PC-9 (cell line): ENCODE results near the gene ALKBH3. TPM values are rescaled to one million over a fixed set of nuclear protein-coding genes. Genes with fewer than 3 reads are reported as not detected.

Source experiments
- BruUV-seq: library from RNA; stranded (reverse); fragments of 400-500 nt; replicated peaks from 2 replicates; lab custom pipeline; 2021; lab: Mats Ljungman, UMichigan
- CTCF ChIA-PET: fragments of 300-600 bp; sonication (Branson Sonifier 250); formaldehyde crosslinking; loops from one replicate; lab custom pipeline; 2022; ENCODE audit warnings: antibody characterized with exemption; lab: Charles Lee
- POLR2A ChIA-PET: fragments of 300-600 bp; sonication (Branson Sonifier 250); formaldehyde crosslinking; loops from one replicate; lab custom pipeline; 2022; ENCODE audit warnings: antibody characterized with exemption; ENCODE audit not compliant: unreplicated experiment; lab: Charles Lee
- DNase-seq, 2 experiments: peaks; one replicate each; pipeline versions ENCODE4 v3.0.0 to v3.0.0-alpha.2; 2015 to 2022; ENCODE audit warnings: mixed read lengths in 1 of 2
- H2AFZ ChIP-seq: fragments of 200-600 bp; sonication (generic); 2 replicates; pipeline ENCODE4 v1.8.1; 2017; ENCODE audit warnings: antibody characterized with exemption
- H3F3A ChIP-seq: fragments of 200-600 bp; sonication (generic); 2 replicates; pipeline ENCODE4 v1.8.1; 2017; ENCODE audit warnings: antibody characterized with exemption, mild to moderate bottlenecking, low read depth; ENCODE audit not compliant: insufficient read depth
- H3K27ac ChIP-seq: fragments of 200-600 bp; sonication (generic); 2 replicates; pipeline ENCODE4 v1.6.1; 2016; ENCODE audit warnings: mixed run types
- H3K27me3 ChIP-seq: fragments of 200-600 bp; sonication (generic); 2 replicates; pipeline ENCODE4 v1.6.1; 2016; ENCODE audit warnings: low read depth, mixed run types; ENCODE audit not compliant: insufficient read depth
- H3K36me3 ChIP-seq: fragments of 200-600 bp; sonication (generic); 2 replicates; pipeline ENCODE4 v1.6.1; 2016; ENCODE audit warnings: low read depth, mixed run types
- H3K4me1 ChIP-seq: fragments of 200-600 bp; sonication (generic); replicated peaks from 2 replicates; pipeline ENCODE4 v1.6.1; 2016; ENCODE audit warnings: mixed run types; ENCODE audit not compliant: insufficient read depth
- H3K4me2 ChIP-seq: fragments of 200-600 bp; sonication (generic); 2 replicates; pipeline ENCODE4 v1.6.1; 2017; ENCODE audit warnings: mixed run types
- H3K4me3 ChIP-seq: fragments of 200-600 bp; sonication (generic); 2 replicates; pipeline ENCODE4 v1.6.1; 2016; ENCODE audit warnings: mixed run types
- H3K79me2 ChIP-seq: fragments of 200-600 bp; sonication (generic); 2 replicates; pipeline ENCODE4 v1.6.1; 2017; ENCODE audit warnings: low read depth, mixed run types
- H3K9me2 ChIP-seq: fragments of 200-600 bp; sonication (generic); 2 replicates; pipeline ENCODE4 v1.8.1; 2017; ENCODE audit warnings: mild to moderate bottlenecking; ENCODE audit not compliant: insufficient read depth
- H3K9me3 ChIP-seq: fragments of 200-600 bp; sonication (generic); 2 replicates; pipeline ENCODE4 v1.8.1; 2016; ENCODE audit warnings: low read depth; ENCODE audit not compliant: insufficient read depth
- H4K20me1 ChIP-seq: fragments of 200-600 bp; sonication (generic); 2 replicates; pipeline ENCODE4 v1.8.1; 2017; ENCODE audit not compliant: insufficient read depth
- EZH2 ChIP-seq: fragments of 200-600 bp; sonication (generic); IDR thresholded peaks from 2 replicates; pipeline ENCODE4 v1.8.0; 2017; ENCODE audit warnings: antibody characterized with exemption, low read depth
- intact Hi-C: fragments of 100-400 bp; cut with micrococcal nuclease; formaldehyde crosslinking; loops from one replicate; pipeline ENCODE4 v1.10.0; 2022; ENCODE audit not compliant: unreplicated experiment
- total RNA-seq: library from RNA; stranded (reverse); gene quantifications from 2 replicates; pipeline ENCODE4 v1.2.3, GENCODE V29; 2021
- TF ChIP-seq, protein P1 (sequence below): fragments of 200-600 bp; sonication (generic); conservative IDR thresholded peaks from 2 replicates; pipeline ENCODE4 v1.6.1; 2017; ENCODE audit warnings: mixed run types, antibody characterized with exemption, mild to moderate bottlenecking, moderate library complexity

Gene ALKBH3
- total RNA-seq, 1 experiment from 2014 or later, result 47.3 TPM

DNA sequence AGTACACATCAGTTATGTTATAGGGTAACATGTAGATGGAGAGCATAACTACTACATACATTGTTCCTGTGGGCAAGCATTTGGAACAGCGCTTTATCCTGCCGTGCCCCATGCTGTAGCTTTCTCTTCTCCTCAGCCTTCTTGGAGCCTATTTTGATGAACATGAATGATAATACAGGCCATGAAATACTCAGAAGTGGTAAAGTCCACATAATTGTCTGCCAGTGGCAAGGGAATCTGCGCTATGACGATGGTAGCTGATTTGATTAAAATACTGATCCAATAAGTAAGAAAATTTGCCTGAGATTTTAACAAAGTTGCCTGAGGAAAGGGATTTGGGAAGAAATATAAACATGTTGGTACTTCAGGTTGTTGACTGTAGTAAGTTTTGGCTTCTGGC is 23.3 kb downstream of the ALKBH3 start:
- H3F3A ChIP-seq, result no peaks in the 10 kb centered on the region
- H3K4me3 ChIP-seq, result no peak overlapping the region
- no peaks in the 10 kb centered on the region for H3K9me2 ChIP-seq
- H3K4me1 ChIP-seq, result no peaks in the 10 kb centered on the region
- H3K27ac ChIP-seq, result no peak overlapping the region
- no TSS peak for BruUV-seq
- 0 out of 2 replicates have a peak, but pooled peaks cover 5% of the 10 kb centered on the region for H4K20me1 ChIP-seq
- H3K79me2 ChIP-seq, result no peaks in the 10 kb centered on the region
- no peak for DNase-seq
- TF ChIP-seq EZH2, result no peak
- TF ChIP-seq, protein P1, sequence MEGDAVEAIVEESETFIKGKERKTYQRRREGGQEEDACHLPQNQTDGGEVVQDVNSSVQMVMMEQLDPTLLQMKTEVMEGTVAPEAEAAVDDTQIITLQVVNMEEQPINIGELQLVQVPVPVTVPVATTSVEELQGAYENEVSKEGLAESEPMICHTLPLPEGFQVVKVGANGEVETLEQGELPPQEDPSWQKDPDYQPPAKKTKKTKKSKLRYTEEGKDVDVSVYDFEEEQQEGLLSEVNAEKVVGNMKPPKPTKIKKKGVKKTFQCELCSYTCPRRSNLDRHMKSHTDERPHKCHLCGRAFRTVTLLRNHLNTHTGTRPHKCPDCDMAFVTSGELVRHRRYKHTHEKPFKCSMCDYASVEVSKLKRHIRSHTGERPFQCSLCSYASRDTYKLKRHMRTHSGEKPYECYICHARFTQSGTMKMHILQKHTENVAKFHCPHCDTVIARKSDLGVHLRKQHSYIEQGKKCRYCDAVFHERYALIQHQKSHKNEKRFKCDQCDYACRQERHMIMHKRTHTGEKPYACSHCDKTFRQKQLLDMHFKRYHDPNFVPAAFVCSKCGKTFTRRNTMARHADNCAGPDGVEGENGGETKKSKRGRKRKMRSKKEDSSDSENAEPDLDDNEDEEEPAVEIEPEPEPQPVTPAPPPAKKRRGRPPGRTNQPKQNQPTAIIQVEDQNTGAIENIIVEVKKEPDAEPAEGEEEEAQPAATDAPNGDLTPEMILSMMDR, result no peak
- H3K36me3 ChIP-seq, result 0 out of 2 replicates have a peak, but pooled peaks cover 4% of the 10 kb centered on the region
- H3K4me2 ChIP-seq, result no peak overlapping the region
- CTCF ChIA-PET, result no interaction called here
- no peaks in the 10 kb centered on the region for H3K9me3 ChIP-seq
- no peaks in the 10 kb centered on the region for H3K27me3 ChIP-seq
- no peak overlapping the region for H2AFZ ChIP-seq
- intact Hi-C loops, result loop anchor here (10.0 kb wide), 1 partner anchor 631 kb away; no protein-coding TSS in a partner anchor
- POLR2A ChIA-PET, result no interaction called here

DNA sequence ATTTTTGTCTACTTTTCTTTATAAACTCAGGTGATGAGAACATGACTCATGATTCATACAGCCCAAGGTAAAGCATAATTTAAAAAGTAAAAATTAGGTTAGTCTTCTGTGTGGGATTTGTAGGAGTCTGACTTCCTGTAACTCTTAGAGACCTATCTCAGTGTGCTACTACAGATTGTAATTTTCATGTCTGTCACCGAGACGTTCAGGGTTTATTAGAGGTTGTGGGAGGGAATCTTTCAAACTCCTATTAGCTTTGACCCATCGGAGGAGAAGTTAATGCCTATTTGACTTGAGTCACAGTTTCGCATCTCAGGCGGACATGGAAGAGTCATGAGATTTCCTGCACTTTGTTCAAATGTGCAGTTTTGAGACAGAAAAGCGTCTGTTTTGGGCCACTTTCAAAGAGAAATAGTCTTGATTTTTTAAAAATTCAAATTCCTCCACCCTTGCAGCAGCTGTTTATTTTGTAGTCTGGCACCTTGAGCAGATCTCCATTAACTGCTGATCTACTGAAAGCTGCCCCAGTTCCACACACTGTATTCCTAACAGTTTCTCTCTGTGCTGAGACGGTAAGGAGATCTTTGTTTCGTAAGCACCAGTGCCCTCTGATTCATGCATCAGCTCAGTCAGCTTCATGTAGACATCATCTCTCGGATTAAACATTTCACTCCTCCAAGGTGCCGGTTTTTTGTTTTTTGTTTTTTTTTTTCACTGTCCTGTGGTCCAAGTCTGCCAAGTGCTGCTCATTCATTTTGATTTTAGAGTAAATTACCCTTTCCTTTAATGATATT is 24.3 kb downstream of the ALKBH3 start:
- Histone ChIP-seq H2AFZ (no peak overlapping the region), H3K4me1 (no peaks in the 10 kb centered on the region), H3F3A (no peaks in the 10 kb centered on the region), H3K79me2 (no peaks in the 10 kb centered on the region), H3K27ac (no peak overlapping the region), H4K20me1 (0 out of 2 replicates have a peak, but pooled peaks cover 5% of the 10 kb centered on the region), H3K9me2 (no peaks in the 10 kb centered on the region), H3K9me3 (no peaks in the 10 kb centered on the region), H3K27me3 (no peaks in the 10 kb centered on the region), H3K36me3 (0 out of 2 replicates have a peak, but pooled peaks cover 4% of the 10 kb centered on the region), H3K4me3 (no peak overlapping the region), H3K4me2 (no peak overlapping the region)
- no peak for TF ChIP-seq EZH2
- TF ChIP-seq, protein P1, result no peak
- intact Hi-C loops, result loop anchor here (10.0 kb wide), 1 partner anchor 630 kb away; no protein-coding TSS in a partner anchor
- DNase-seq, result no peak
- ChIA-PET POLR2A (interaction anchor here (0.6 kb wide), 1 partner anchor 279 kb away, joined by 4 read pairs; no protein-coding TSS in a partner anchor), CTCF (interaction anchor here (0.8 kb wide), 1 partner anchor 40 kb away, joined by 4 read pairs; no protein-coding TSS in a partner anchor)
- BruUV-seq, result no TSS peak

DNA sequence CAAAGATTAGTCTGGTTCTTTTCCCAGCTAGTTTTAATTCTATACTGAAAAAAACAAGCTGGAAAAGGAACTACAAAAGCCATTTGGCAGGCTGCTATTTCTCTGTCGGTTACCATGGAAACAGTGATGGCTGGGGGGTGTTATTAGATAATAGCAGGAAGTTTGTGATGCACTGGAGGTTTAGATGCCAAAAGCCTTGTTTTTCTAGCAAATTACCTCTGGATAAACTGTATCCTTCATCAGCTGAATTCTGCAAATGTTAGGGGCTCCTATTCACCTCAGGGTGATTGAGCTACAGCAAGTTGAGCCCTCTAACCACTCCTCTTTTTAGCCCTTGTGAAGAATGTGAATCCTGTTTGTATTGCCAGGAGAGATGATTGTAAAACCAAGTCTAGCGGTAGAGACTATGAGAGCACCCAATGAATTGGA is 25.2 kb downstream of the ALKBH3 start:
- H3K9me2 ChIP-seq, result no peaks in the 10 kb centered on the region
- CTCF ChIA-PET, result interaction anchor here (0.8 kb wide), 1 partner anchor 39 kb away, joined by 4 read pairs; no protein-coding TSS in a partner anchor
- H3K36me3 ChIP-seq, result 0 out of 2 replicates have a peak, but pooled peaks cover 4% of the 10 kb centered on the region
- TF ChIP-seq EZH2, result no peak
- TF ChIP-seq, protein P1, result no peak
- H3K4me1 ChIP-seq, result no peaks in the 10 kb centered on the region
- H3F3A ChIP-seq, result no peaks in the 10 kb centered on the region
- BruUV-seq, result no TSS peak
- H3K4me3 ChIP-seq, result no peak overlapping the region
- H3K79me2 ChIP-seq, result no peaks in the 10 kb centered on the region
- H3K27ac ChIP-seq, result no peak overlapping the region
- intact Hi-C loops, result loop anchor here (10.0 kb wide), 1 partner anchor 629 kb away; no protein-coding TSS in a partner anchor
- 0 out of 2 replicates have a peak, but pooled peaks cover 5% of the 10 kb centered on the region for H4K20me1 ChIP-seq
- DNase-seq, result no peak
- no peak overlapping the region for H2AFZ ChIP-seq
- H3K27me3 ChIP-seq, result no peaks in the 10 kb centered on the region
- no peak overlapping the region for H3K4me2 ChIP-seq
- POLR2A ChIA-PET, result interaction anchor here (0.6 kb wide), 1 partner anchor 280 kb away, joined by 4 read pairs; no protein-coding TSS in a partner anchor
- no peaks in the 10 kb centered on the region for H3K9me3 ChIP-seq
